Kasumi-1 (cell line): ENCODE measurements around the gene DDX49.
"Not testable (repeated sequence)": the region's sequence is repeated elsewhere in the genome, so short reads cannot be mapped to it uniquely, and the experiment has no call there.

ENCODE experiments used
- DNase-seq, 2 experiments: peaks; one replicate each; lab custom pipeline; 2025; lab: John Stamatoyannopoulos, UW

DDX49 gene

GRCh38 chr19:18941628-18942354 is 22.3 kb downstream of the DDX49 start:
- no peak for DNase-seq

GRCh38 chr19:18942692-18943091 is 23.2 kb downstream of the DDX49 start:
- DNase-seq: no peak

GRCh38 chr19:18943465-18943864 is 23.9 kb downstream of the DDX49 start:
- no peak for DNase-seq

GRCh38 chr19:18945297-18945696 is 25.8 kb downstream of the DDX49 start:
- no peak for DNase-seq

- no peak for DNase-seq
These were observed 26.8 kb downstream of the DDX49 start for GRCh38 chr19:18946335-18946734.

GRCh38 chr19:18946918-18947317 is 27.4 kb downstream of the DDX49 start:
- no peak for DNase-seq

- no peak for DNase-seq
These were observed 28.8 kb downstream of the DDX49 start for GRCh38 chr19:18948075-18948975.

GRCh38 chr19:18948976-18949356 is 29.5 kb downstream of the DDX49 start:
- no peak for DNase-seq

GRCh38 chr19:18949858-18950257 is 30.3 kb downstream of the DDX49 start:
- no peak for DNase-seq

GRCh38 chr19:18951721-18952281 is 32.3 kb downstream of the DDX49 start:
- no peak for DNase-seq

GRCh38 chr19:18952364-18953003 is 33.0 kb downstream of the DDX49 start:
- DNase-seq: not testable (repeated sequence)

GRCh38 chr19:18954094-18954493 is 34.6 kb downstream of the DDX49 start:
- no peak for DNase-seq

GRCh38 chr19:18955042-18955441 is 35.5 kb downstream of the DDX49 start:
- DNase-seq: no peak

- no peak for DNase-seq
These were observed 40.9 kb downstream of the DDX49 start for GRCh38 chr19:18960370-18960769.

- DNase-seq: no peak
These were observed 42.5 kb downstream of the DDX49 start for GRCh38 chr19:18961767-18962620.

- DNase-seq: no peak
These were observed 44.6 kb downstream of the DDX49 start for GRCh38 chr19:18964121-18964520.

GRCh38 chr19:18966307-18966706 is 46.8 kb downstream of the DDX49 start:
- DNase-seq: peak; percentile 50 to 57

GRCh38 chr19:18967358-18968146 is 48.0 kb downstream of the DDX49 start:
- DNase-seq: peak; percentile 86 to 87

GRCh38 chr19:18969931-18970659 is 50.6 kb downstream of the DDX49 start:
- no peak for DNase-seq

- DNase-seq: peak; percentile 67
These were observed 52.8 kb downstream of the DDX49 start for GRCh38 chr19:18972301-18972811.
